ENCODE measurements around the gene DCN.

DCN gene

GRCh38 chr12:91127306-91127705 is 55.3 kb downstream of the DCN start:
- Histone ChIP-seq H3K27me3 (ENCODE audit: insufficient read depth, low read length, poor library complexity) (no peaks in the 10 kb centered on the region), H2AFZ (ENCODE audit: low read depth, low read length) (no peak overlapping the region), H3K36me3 (ENCODE audit: insufficient read depth, low read length) (no peaks in the 10 kb centered on the region), H3K9ac (ENCODE audit: low read depth, low read length) (no peak overlapping the region), H4K20me1 (ENCODE audit: insufficient read depth, low read length) (no peaks in the 10 kb centered on the region), H3K4me3 (ENCODE audit: low read depth in 1 of 2, low read length in 2 of 2) (no peak overlapping the region), H3K4me2 (ENCODE audit: insufficient read depth, low read length) (no peak overlapping the region), H3K27ac (ENCODE audit: low read length) (no peak overlapping the region), H3K4me1 (ENCODE audit: insufficient read depth, low read length) (no peaks in the 10 kb centered on the region), H3K79me2 (ENCODE audit: insufficient read depth, low read length) (no peaks in the 10 kb centered on the region), H3K9me3 (ENCODE audit: insufficient read depth, low read length, severe bottlenecking) (no peaks in the 10 kb centered on the region)
- TF ChIP-seq EZH2 (IDR thresholded peaks at IDR 0.05; ENCODE audit: borderline replicate concordance, low read depth, low read length, severe bottlenecking) (no peak), CTCF (IDR thresholded peaks at IDR 0.05; ENCODE audit: borderline replicate concordance, extremely low read depth, low read length, poor library complexity, severe bottlenecking) (no peak)
- DNase-seq (no peak), ATAC-seq (ENCODE audit: insufficient read depth, low read depth) (no peak)

- H3K27me3 ChIP-seq (ENCODE audit: insufficient read depth, low read length, poor library complexity): no peaks in the 10 kb centered on the region
- H3K27ac ChIP-seq (ENCODE audit: low read length): no peak overlapping the region
- ATAC-seq (ENCODE audit: insufficient read depth, low read depth) (no peak), DNase-seq (no peak)
- H3K4me1 ChIP-seq (ENCODE audit: insufficient read depth, low read length): no peaks in the 10 kb centered on the region
- H4K20me1 ChIP-seq (ENCODE audit: insufficient read depth, low read length): no peaks in the 10 kb centered on the region
- no peak overlapping the region for H3K4me3 ChIP-seq (ENCODE audit: low read depth in 1 of 2, low read length in 2 of 2)
- no peak overlapping the region for H2AFZ ChIP-seq (ENCODE audit: low read depth, low read length)
- no peaks in the 10 kb centered on the region for H3K9me3 ChIP-seq (ENCODE audit: insufficient read depth, low read length, severe bottlenecking)
- no peaks in the 10 kb centered on the region for H3K79me2 ChIP-seq (ENCODE audit: insufficient read depth, low read length)
- no peak overlapping the region for H3K9ac ChIP-seq (ENCODE audit: low read depth, low read length)
- H3K36me3 ChIP-seq (ENCODE audit: insufficient read depth, low read length): no peaks in the 10 kb centered on the region
- no peak for TF ChIP-seq EZH2 (IDR thresholded peaks at IDR 0.05; ENCODE audit: borderline replicate concordance, low read depth, low read length, severe bottlenecking)
- TF ChIP-seq CTCF (IDR thresholded peaks at IDR 0.05; ENCODE audit: borderline replicate concordance, extremely low read depth, low read length, poor library complexity, severe bottlenecking): no peak
- no peak overlapping the region for H3K4me2 ChIP-seq (ENCODE audit: insufficient read depth, low read length)
Observed at GRCh38 chr12:91126516-91126915, 56.1 kb downstream of the DCN start.

- no peak for DNase-seq
- Histone ChIP-seq H4K20me1 (ENCODE audit: insufficient read depth, low read length) (no peaks in the 10 kb centered on the region), H3K27me3 (ENCODE audit: insufficient read depth, low read length, poor library complexity) (no peaks in the 10 kb centered on the region), H3K4me2 (ENCODE audit: insufficient read depth, low read length) (no peak overlapping the region), H3K4me3 (ENCODE audit: low read depth in 1 of 2, low read length in 2 of 2) (no peak overlapping the region), H2AFZ (ENCODE audit: low read depth, low read length) (no peak overlapping the region), H3K79me2 (ENCODE audit: insufficient read depth, low read length) (no peaks in the 10 kb centered on the region), H3K4me1 (ENCODE audit: insufficient read depth, low read length) (no peaks in the 10 kb centered on the region), H3K27ac (ENCODE audit: low read length) (no peak overlapping the region), H3K36me3 (ENCODE audit: insufficient read depth, low read length) (no peaks in the 10 kb centered on the region), H3K9me3 (ENCODE audit: insufficient read depth, low read length, severe bottlenecking) (no peaks in the 10 kb centered on the region), H3K9ac (ENCODE audit: low read depth, low read length) (no peak overlapping the region)
- no peak for TF ChIP-seq EZH2 (IDR thresholded peaks at IDR 0.05; ENCODE audit: borderline replicate concordance, low read depth, low read length, severe bottlenecking)
- no peak for TF ChIP-seq CTCF (IDR thresholded peaks at IDR 0.05; ENCODE audit: borderline replicate concordance, extremely low read depth, low read length, poor library complexity, severe bottlenecking)
- no peak for ATAC-seq (ENCODE audit: insufficient read depth, low read depth)
Observed at GRCh38 chr12:91123236-91123916, 59.2 kb downstream of the DCN start.
